Midbrain (tissue), 1 donor: Measurements from ENCODE around the gene PRR4.

ENCODE experiments used
- DNase-seq: peaks from one replicate; lab custom pipeline; 2025; lab: John Stamatoyannopoulos, UW

The PRR4 gene

GRCh38 chr12:10849425-10849878, at the start of gene PRR4:
PRR4 (minus strand) TSS chr12:10849475; CDS start chr12:10849437, 38 bp downstream.
- no peak for DNase-seq

GRCh38 chr12:10896854-10897253, 47.6 kb upstream of the PRR4 start:
- DNase-seq = no peak

DNA sequence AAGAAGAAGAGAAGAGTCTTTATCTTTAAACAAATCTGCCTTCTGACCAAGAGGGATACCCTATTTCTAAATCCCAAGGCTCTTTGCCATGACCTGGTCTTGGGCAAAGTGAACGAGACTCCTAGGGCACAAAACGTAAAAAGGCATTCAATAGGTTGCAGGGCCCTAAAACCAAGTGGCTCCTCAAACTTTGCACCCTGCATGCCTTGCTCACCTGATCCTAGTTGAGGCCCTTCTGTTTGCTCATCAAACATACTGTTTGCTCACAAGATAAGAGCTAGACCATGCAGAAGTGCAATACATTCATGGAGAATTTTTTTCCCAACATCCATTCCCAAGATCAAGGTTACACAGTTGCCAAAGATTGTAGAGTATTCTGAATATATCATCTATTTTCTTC, 42.7 kb upstream of the PRR4 start:
- DNase-seq = no peak

DNA sequence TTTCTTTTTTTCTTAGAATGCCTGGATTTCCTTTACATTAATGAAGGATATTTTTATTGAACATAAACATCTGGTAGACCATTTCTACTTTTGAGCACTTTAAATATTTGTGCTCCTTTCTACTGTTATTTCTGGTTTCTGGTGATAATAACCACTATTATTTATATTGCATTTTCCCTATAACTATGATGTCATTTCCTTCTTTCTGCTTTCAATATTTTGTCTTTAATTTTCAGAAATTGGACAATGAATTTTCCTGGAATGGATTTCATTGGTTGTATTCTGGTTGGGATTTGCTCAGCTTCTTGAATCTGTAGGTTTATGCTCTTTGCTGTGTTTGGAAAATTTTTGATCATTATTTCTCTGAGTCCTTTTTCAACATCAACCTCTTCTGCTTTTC, 40.0 kb upstream of the PRR4 start:
- no peak for DNase-seq

DNA sequence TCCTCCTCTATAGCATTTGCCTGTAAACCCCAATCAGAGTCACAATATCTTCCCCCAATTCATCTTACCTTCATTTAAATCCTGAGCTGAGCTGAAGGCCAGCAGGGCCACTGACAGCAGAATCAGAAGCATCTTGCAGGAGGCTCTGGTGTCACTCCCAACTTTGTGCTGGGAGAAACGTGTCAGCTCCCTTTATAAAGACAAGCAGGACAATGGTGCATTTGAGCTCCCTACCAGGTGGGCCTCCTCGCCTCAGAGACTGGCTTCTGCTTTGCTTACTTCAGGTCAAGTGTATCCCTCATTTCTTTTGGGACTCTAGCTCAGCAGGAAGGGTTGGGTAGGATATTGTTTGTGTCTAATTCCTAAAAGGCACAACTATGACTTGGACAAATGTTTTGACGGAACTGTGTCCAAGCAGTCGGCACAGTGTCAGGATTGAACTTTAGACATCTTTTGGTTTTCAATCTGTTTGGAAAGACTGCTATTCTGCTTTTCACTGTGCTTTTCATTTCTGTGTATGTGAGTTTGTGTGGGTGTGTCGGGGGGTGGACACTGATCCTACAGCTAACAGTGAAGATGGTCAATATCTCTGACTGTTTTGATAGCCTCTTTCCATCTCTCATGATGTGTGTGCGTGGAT, 34.9 kb upstream of the PRR4 start, which contains the start of gene PRH1:
Gene PRH1, minus strand, starts transcription at position 170 of the 640 bp plus-strand sequence. Its CDS starts 38 bp downstream, at position 132.
- no peak for DNase-seq

DNA sequence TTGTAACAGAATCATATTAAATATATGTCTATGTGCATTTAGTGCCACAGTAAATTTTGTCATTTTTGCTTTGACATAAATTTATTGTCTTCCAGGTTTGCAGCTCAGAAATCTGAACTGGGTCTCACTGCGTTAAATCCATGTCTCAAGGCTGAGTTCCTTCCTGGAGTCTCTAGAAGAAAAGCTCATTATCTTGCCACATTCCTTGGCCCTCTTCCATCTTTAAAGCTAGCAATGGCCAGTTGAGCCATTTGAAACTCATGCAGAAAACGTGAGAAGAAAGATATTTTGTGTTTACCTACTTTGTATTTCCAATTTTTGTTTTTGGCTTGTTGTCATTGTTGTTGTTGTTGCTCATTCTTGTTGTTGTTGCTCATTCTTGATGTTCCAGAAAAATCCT, 24.1 kb upstream of the PRR4 start:
- DNase-seq = no peak

GRCh38 chr12:10867381-10867780, 18.1 kb upstream of the PRR4 start:
- DNase-seq = no peak

GRCh38 chr12:10863512-10864218, 14.4 kb upstream of the PRR4 start:
- DNase-seq = no peak

DNA sequence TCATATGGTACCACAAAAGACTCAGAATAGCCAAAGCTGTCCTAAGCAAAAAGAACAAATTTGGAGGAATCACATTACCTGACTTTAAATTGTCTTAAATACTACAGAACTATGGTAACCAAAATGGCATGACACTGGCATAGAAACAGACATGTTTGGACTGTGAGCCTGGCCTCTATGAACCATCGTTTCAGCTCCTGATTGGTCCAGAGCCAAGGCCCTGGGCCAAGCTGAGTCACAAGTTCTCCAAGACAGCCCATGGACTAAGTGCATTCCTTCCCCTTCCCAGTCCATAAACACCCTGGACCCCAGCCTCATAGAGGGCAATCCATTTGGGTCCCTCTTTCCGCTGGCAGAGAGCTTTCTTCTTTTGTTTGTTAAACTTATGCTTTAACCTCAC, 12.1 kb upstream of the PRR4 start:
- no peak for DNase-seq

GRCh38 chr12:10855807-10856206, 6.5 kb upstream of the PRR4 start:
- DNase-seq = no peak

DNA sequence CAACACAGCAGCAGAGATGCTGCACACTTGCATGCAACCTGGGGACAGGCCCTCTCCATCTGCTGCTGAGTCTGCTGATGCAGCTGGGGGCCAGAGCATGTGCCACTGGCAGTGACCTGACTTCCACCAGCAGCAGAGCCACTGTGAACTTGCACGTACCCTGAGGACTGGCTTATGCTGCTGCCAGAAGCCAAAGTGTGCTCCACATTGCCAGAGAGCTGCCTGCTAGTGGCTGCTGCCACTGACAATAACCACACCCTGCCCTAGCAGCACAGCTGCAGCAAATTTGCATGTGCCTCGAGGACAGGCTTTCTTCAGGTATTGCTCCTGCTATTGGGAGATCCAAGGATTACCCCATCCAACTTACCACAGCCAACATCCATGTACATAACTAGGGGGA, 4.5 kb upstream of the PRR4 start:
- no peak for DNase-seq

GRCh38 chr12:10851243-10851858, 2.1 kb upstream of the PRR4 start:
- no peak for DNase-seq

GRCh38 chr12:10847744-10848143, 1.5 kb downstream of the PRR4 start:
- no peak for DNase-seq

DNA sequence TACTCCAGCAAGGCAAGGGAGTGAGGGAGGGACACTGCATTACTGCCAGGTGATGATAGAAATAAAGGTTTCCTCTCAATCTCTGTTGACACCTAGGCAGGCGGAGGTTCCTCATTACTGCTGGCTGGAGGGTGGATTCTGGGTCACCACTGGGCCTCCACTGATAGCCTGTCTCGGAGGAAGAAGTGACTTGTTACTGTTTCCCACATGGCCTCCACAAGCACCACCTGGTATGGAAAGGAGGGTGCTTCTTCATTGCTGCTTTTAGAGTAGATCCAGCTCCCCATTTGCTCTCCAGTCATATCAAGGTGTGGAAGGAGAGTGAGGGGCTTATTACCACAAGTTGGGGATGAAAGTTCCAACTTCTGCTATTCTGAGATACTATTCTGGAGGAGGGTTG, 6.4 kb downstream of the PRR4 start:
- DNase-seq = no peak

DNA sequence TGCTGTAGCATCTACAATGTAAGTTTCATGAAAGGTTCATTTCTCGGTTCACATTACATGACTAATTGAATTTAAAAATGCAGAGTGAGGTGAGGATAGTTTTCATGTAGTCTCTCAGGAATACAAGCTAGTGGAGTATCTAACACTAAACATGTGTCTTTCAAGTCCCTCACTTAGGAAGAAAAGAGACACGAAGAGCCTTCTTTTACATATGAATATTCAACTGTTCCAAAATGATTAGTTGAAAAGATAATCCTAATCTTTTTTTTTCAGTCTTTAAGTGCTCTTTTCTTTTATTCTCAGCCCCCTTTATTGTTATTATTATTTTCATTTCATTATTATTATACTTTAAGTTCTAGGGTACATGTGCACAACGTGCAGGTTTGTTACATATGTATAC, 10.8 kb downstream of the PRR4 start:
- DNase-seq = no peak

GRCh38 chr12:10829994-10830393, 19.3 kb downstream of the PRR4 start:
- no peak for DNase-seq

- DNase-seq = no peak
These were observed 23.0 kb downstream of the PRR4 start, which contains the start of gene TAS2R10 for GRCh38 chr12:10826258-10826657. TAS2R10 (minus strand) TSS chr12:10826358; CDS start chr12:10826269, 89 bp downstream.

DNA sequence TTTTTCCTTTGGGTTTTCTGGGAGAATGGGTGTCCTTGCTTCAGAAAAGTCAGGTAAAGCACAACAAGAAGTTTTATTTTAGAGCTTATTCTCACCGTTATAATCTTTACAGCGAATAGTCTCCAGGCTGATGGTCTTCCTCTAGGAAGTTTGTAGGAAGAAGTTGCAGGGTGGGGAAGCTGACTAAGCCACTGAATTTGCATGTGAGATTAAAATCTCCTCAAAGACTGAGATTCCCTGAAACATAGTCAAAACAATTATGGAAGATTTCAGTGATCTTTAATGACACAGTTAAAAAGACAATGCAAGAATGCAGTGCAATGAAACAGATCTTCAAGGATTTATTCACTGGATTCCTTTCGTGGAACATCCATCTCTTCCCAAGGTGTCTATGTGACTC, 24.3 kb downstream of the PRR4 start:
- no peak for DNase-seq

DNA sequence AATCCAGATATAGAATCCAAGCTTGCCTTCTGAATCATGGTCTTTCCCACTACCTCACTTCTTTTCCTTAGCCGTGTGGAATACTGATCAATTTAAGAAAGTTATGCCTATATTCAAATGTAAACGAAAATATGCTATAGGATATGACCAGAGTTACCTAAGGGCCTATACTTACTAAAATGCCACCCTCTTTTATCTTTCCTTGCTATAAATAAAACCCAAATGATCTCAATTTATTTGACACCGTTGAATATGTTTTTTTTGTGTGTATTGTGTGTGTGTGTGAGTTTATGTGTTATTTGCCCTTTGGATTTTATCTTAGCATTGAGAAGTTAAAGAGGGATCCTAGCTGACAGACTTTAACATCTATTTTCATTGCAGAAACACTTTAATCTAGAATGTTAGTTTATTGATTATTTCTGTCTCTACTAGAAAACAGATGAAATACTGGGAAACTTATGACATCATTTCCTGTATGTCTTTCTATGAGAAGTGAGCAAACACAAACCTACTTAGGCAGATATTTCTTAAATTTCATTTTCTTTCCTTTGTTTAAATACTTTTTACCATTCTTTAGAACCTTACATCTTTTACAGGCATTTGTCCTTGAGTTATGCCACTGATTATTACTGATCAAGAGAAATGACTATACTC, 37.3 kb downstream of the PRR4 start:
- DNase-seq = no peak

DNA sequence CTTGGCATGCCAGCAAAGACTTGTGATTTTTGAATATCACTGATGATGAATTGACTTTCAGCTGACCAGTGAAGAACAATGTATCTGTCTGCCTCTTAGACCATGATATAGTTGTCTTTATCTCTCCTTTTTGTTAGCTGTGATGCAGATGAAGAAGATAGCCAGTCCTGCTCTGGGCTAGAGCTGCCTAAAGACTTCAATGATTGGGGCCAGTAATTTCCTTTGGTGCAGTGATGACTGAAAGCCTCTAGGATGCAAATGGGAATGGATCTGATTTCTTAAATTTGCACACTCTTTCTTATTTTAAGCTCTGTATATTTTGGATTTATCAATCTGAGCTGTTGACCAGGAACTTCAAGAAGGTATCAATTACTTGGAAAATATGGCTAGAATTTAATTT, 39.2 kb downstream of the PRR4 start, which contains the start of gene TAS2R9:
Gene TAS2R9, minus strand, starts transcription at position 101 of the 400 bp plus-strand sequence. Its CDS starts 93 bp downstream, at position 8.
- DNase-seq = no peak

DNA sequence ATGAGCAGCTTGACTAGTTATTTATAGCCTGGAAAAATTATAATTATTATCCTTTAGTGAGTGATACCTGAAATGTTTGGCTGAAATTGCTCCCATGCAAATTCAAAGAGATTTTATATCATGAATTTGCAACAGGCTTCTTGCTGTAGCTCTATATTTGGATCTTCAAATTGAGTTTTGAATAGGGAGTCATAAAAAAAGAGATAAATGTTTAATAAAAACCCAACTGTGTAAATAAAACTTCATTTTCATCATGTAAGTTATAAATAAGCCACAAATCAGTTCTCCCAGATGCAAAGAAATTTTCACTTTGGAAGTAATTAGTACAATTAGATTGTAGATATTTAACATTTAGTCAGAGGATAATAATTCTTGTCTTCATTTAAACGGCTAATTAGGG, 42.1 kb downstream of the PRR4 start, which contains the start of gene TAS2R8:
Gene TAS2R8, minus strand, starts transcription at position 101 of the 400 bp plus-strand sequence. CDS start 306 bp downstream, outside the sequence.
- no peak for DNase-seq

GRCh38 chr12:10802587-10802986, 46.7 kb downstream of the PRR4 start, which contains the start of gene TAS2R7:
TAS2R7 (minus strand) TSS chr12:10802627; CDS start chr12:10802570, 57 bp downstream.
- DNase-seq = no peak
